IMR-90 (cell line): ENCODE results near the gene ABR. TPM values are rescaled to one million over a fixed set of nuclear protein-coding genes. Genes with fewer than 3 reads are reported as not detected.

Source experiments
- ATAC-seq: fragments of 200-7000 bp; cut with Tn5 transposase; 2 replicates; pipeline ENCODE4 v1.9.1; 2020; ENCODE audit warnings: low read depth, mild to moderate bottlenecking, moderate library complexity
- BruUV-seq: library from RNA; stranded (reverse); fragments of 400-500 nt; replicated peaks from 2 replicates; lab custom pipeline; 2021; lab: Mats Ljungman, UMichigan
- CTCF ChIA-PET: fragments of 300-600 bp; formaldehyde crosslinking; extraction: SDS; loops from one replicate; lab custom pipeline; 2021; ENCODE audit warnings: antibody characterized with exemption; lab: Yijun Ruan, JAX
- POLR2A ChIA-PET: fragments of 300-600 bp; sonication (Branson Sonifier 250); formaldehyde crosslinking; loops from one replicate; lab custom pipeline; 2022; ENCODE audit warnings: antibody characterized with exemption; ENCODE audit not compliant: unreplicated experiment; lab: Charles Lee
- DNase-seq: peaks from one replicate; pipeline ENCODE4 v3.0.0; 2013
- H2AFZ ChIP-seq: replicated peaks from 2 replicates; pipeline ENCODE3; 2013; ENCODE audit warnings: low read length, mild to moderate bottlenecking; ENCODE audit not compliant: poor library complexity
- H2AK5ac ChIP-seq: 2 replicates; pipeline ENCODE4 v1.6.1; 2013; ENCODE audit warnings: low read depth, low read length, inconsistent platforms
- H2AK9ac ChIP-seq: replicated peaks from 2 replicates; pipeline ENCODE3; 2013; ENCODE audit warnings: mild to moderate bottlenecking, low read depth, low read length, moderate library complexity; ENCODE audit not compliant: poor library complexity
- H2BK120ac ChIP-seq: 2 replicates; pipeline ENCODE4 v1.6.1; 2013; ENCODE audit warnings: low read depth, low read length, inconsistent platforms
- H2BK15ac ChIP-seq: 3 replicates; pipeline ENCODE4 v1.6.1; 2013; ENCODE audit warnings: low read depth, low read length, inconsistent platforms
- H2BK20ac ChIP-seq: 2 replicates; pipeline ENCODE4 v1.6.1; 2013; ENCODE audit warnings: low read depth, mild to moderate bottlenecking, inconsistent platforms, low read length, moderate library complexity
- H2BK5ac ChIP-seq: 2 replicates; pipeline ENCODE4 v1.6.1; 2013; ENCODE audit warnings: mild to moderate bottlenecking, low read depth, low read length, inconsistent platforms; ENCODE audit not compliant: poor library complexity, severe bottlenecking
- H3K14ac ChIP-seq: replicated peaks from 2 replicates; pipeline ENCODE4 v1.6.1; 2013; ENCODE audit warnings: low read depth, low read length, inconsistent platforms
- H3K18ac ChIP-seq: 2 replicates; pipeline ENCODE4 v1.6.1; 2013; ENCODE audit warnings: low read depth, low read length, control low read depth
- H3K23ac ChIP-seq: 2 replicates; pipeline ENCODE4 v1.6.1; 2013; ENCODE audit warnings: low read depth, low read length, inconsistent platforms
- H3K27ac ChIP-seq: 2 replicates; pipeline ENCODE4 v1.5.1; 2013; ENCODE audit warnings: mild to moderate bottlenecking, control low read depth, low read length; ENCODE audit not compliant: insufficient read depth
- H3K27me3 ChIP-seq: 2 replicates; pipeline ENCODE4 v1.6.1; 2013; ENCODE audit warnings: low read length; ENCODE audit not compliant: control insufficient read depth, insufficient read depth
- H3K36me3 ChIP-seq: 2 replicates; pipeline ENCODE4 v1.6.1; 2013; ENCODE audit warnings: low read length, mixed read lengths; ENCODE audit not compliant: control insufficient read depth, insufficient read depth
- H3K4ac ChIP-seq: 2 replicates; pipeline ENCODE4 v1.6.1; 2013; ENCODE audit warnings: low read depth, low read length, inconsistent platforms
- H3K4me1 ChIP-seq: 2 replicates; pipeline ENCODE4 v1.6.1; 2013; ENCODE audit warnings: low read length, mixed read lengths; ENCODE audit not compliant: control insufficient read depth, insufficient read depth
- H3K4me2 ChIP-seq: 2 replicates; pipeline ENCODE4 v1.6.1; 2013; ENCODE audit warnings: low read depth, mild to moderate bottlenecking, control low read depth, low read length, moderate library complexity
- H3K4me3 ChIP-seq: 2 replicates; pipeline ENCODE4 v1.5.1; 2013; ENCODE audit warnings: low read depth, mild to moderate bottlenecking, control low read depth, low read length, moderate library complexity; ENCODE audit not compliant: insufficient read depth
- H3K56ac ChIP-seq: 2 replicates; pipeline ENCODE4 v1.6.1; 2013; ENCODE audit warnings: low read length, inconsistent platforms; ENCODE audit not compliant: insufficient read depth; ENCODE audit errors: extremely low read depth
- H3K79me1 ChIP-seq, 2 experiments: 2 replicates each; pipeline ENCODE4 v1.6.1; 2013; ENCODE audit warnings: low read length in 2 of 2, inconsistent platforms in 1 of 2, low read depth in 1 of 2
- H3K9ac ChIP-seq: 2 replicates; pipeline ENCODE4 v1.6.1; 2013; ENCODE audit warnings: low read depth, low read length, control low read depth
- H3K9me1 ChIP-seq: 2 replicates; pipeline ENCODE4 v1.6.1; 2013; ENCODE audit warnings: low read length, inconsistent platforms; ENCODE audit not compliant: insufficient read depth
- H3K9me3 ChIP-seq: 2 replicates; pipeline ENCODE4 v1.6.1; 2013; ENCODE audit warnings: low read length; ENCODE audit not compliant: control insufficient read depth, insufficient read depth
- H4K20me1 ChIP-seq: 2 replicates; pipeline ENCODE4 v1.6.1; 2013; ENCODE audit warnings: low read length, inconsistent platforms; ENCODE audit not compliant: insufficient read depth
- H4K5ac ChIP-seq: 2 replicates; pipeline ENCODE4 v1.6.1; 2013; ENCODE audit warnings: mild to moderate bottlenecking, low read depth, low read length, control low read depth
- H4K8ac ChIP-seq, 2 experiments: 2 replicates each; pipeline ENCODE4 v1.6.1; 2013; ENCODE audit warnings: low read depth in 2 of 2, low read length in 2 of 2, control low read depth in 1 of 2, inconsistent platforms in 1 of 2
- H4K91ac ChIP-seq: 2 replicates; pipeline ENCODE4 v1.6.1; 2013; ENCODE audit warnings: low read depth, low read length, inconsistent platforms; ENCODE audit not compliant: insufficient read depth
- FOS ChIP-seq: fragments of 150-350 bp; IDR thresholded peaks from 2 replicates; pipeline ENCODE4 v1.6.1; 2016; ENCODE audit warnings: low read depth, low read length
- RAD21 ChIP-seq: IDR thresholded peaks from 2 replicates; pipeline ENCODE4 v1.6.1; 2012; ENCODE audit warnings: low read length, improper control_type of control experiment
- RFX5 ChIP-seq: IDR thresholded peaks from 2 replicates; pipeline ENCODE4 v1.8.0; 2012; ENCODE audit warnings: low read depth, mild to moderate bottlenecking, low read length, moderate library complexity
- SMC3 ChIP-seq: fragments of 150-350 bp; IDR thresholded peaks from 2 replicates; pipeline ENCODE4 v1.6.1; 2016; ENCODE audit warnings: low read depth, mild to moderate bottlenecking, antibody characterized with exemption, low read length, moderate library complexity
- WGBS, 2 experiments: methylation state at CpG; one replicate each; pipeline versions ENCODE4 v1.1.5 to v1.1.7; 2013; ENCODE audit warnings: missing lambda C conversion rate in 2 of 2; ENCODE audit not compliant: insufficient read length in 1 of 2; ENCODE audit errors: extremely low coverage in 2 of 2; 5-methylcytosine and 5-hydroxymethylcytosine counted together
- dilution Hi-C: fragments of 300-500 bp; cut with HindIII; formaldehyde crosslinking; loops from one replicate; pipeline ENCODE4 v1.14.3; 2018; ENCODE audit warnings: low sequenced_read_pairs; ENCODE audit not compliant: unreplicated experiment
- in situ Hi-C: fragments of 300-500 bp; cut with MboI; formaldehyde crosslinking; loops from 3 replicates; pipeline ENCODE4 v1.14.3; 2019; ENCODE audit warnings: low sequenced_read_pairs, inconsistent platforms, mixed read lengths
- intact Hi-C: fragments of 100-400 bp; cut with micrococcal nuclease; formaldehyde crosslinking; loops from 2 replicates; pipeline ENCODE4 v1.10.0; 2022
- polyA plus RNA-seq, 3 experiments: library from polyadenylated mRNA; depleted of rRNA; stranded (reverse); fragments of >200 nt; gene quantifications; 2 replicates each; pipeline ENCODE4 v1.2.3, GENCODE V29; 2012; ENCODE audit warnings: low replicate concordance in 1 of 3
- total RNA-seq: library from RNA; depleted of rRNA; stranded (reverse); fragments of >200 nt; gene quantifications from 2 replicates; pipeline ENCODE4 v1.2.3, GENCODE V29; 2012

The ABR gene
- total and polyA plus RNA-seq, 2 of the 4 experiments (the other 2 are of a cell fraction): 28.3 to 79.7 TPM

DNA sequence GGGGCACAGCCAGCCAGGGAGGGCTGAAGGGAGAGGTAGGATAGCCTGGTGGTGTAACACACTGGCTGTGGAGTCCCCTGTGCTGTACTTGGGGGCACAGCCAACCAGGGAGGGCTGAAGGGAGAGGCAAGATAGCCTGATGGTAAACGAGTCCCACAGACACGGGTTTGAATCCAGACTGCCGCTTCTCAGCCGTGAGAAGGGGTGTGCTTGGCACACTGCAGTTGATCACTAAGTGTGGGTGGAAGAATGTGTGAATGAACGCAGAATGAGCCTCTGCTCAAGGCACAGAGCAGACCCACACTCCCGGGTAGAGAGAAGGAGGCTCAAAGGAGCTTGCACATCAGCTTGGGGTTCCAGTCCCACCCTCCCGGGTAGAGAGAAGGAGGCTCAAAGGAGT, 111.4 kb downstream of the ABR start:
- CTCF ChIA-PET: no interaction called here
- Histone ChIP-seq H4K20me1 (no peaks in the 10 kb centered on the region; the same call in none of the 2 replicates), H2BK15ac (no peak overlapping the region), H4K5ac (no peak overlapping the region), H2AFZ (no peak overlapping the region), H3K9me1 (no peaks in the 10 kb centered on the region; the same call in 1 of the 2 replicates), H3K27ac (no peak overlapping the region), H3K4me1 (no peaks in the 10 kb centered on the region), H3K4me3 (no peak overlapping the region), H3K36me3 (peaks cover 57% of the 10 kb centered on the region), H3K27me3 (no peaks in the 10 kb centered on the region), H3K14ac (no peak overlapping the region), H3K56ac (no peak overlapping the region), H2BK5ac (no peak overlapping the region), H3K9me3 (peaks cover 7% of the 10 kb centered on the region), H3K23ac (no peak overlapping the region), H3K79me1 (no peaks in the 10 kb centered on the region; a peak in 2 of 4 replicates), H3K18ac (no peak overlapping the region), H2BK120ac (no peak overlapping the region), H2AK5ac (no peak overlapping the region), H3K4ac (no peak overlapping the region), H3K9ac (no peak overlapping the region), H2BK20ac (no peak overlapping the region), H4K8ac (no peak overlapping the region), H2AK9ac (no peak overlapping the region), H3K4me2 (no peak overlapping the region), H4K91ac (no peak overlapping the region)
- BruUV-seq: no TSS peak
- ATAC-seq: no peak
- POLR2A ChIA-PET: no interaction called here
- intact Hi-C loops: no loop called here
- dilution Hi-C loops: no loop called here
- DNase-seq: no peak
- 100% methylated on average over 4 of the region's 7 CpGs; no CpG with 5 or more reads in 1 of the 2 experiments for WGBS, 2 experiments
- in situ Hi-C loops: no loop called here
- no peak for TF ChIP-seq SMC3
- no peak for TF ChIP-seq RFX5
- no peak for TF ChIP-seq FOS
- TF ChIP-seq RAD21: no peak
